ENCODE measurements around the gene CDC25B. TPM values are rescaled to one million over a fixed set of nuclear protein-coding genes. Genes with fewer than 3 reads are reported as not detected.

The CDC25B gene
- total and polyA plus RNA-seq, 2 of the 13 experiments (the other 11 are each of a cell fraction or from before 2014, with no cell fraction given): 14.5 to 19.4 TPM

GRCh38 chr20:3811467-3812258 lies 15.6 kb downstream of the CDC25B start (continued):
- TF ChIP-seq, protein P1, sequence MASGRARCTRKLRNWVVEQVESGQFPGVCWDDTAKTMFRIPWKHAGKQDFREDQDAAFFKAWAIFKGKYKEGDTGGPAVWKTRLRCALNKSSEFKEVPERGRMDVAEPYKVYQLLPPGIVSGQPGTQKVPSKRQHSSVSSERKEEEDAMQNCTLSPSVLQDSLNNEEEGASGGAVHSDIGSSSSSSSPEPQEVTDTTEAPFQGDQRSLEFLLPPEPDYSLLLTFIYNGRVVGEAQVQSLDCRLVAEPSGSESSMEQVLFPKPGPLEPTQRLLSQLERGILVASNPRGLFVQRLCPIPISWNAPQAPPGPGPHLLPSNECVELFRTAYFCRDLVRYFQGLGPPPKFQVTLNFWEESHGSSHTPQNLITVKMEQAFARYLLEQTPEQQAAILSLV (CRISPR knock-in tag; IDR thresholded peaks at IDR 0.05; ENCODE audit: borderline replicate concordance): peak; percentile 94
- TF ChIP-seq THAP11 (CRISPR knock-in tag; IDR thresholded peaks at IDR 0.05) (peak; percentile 89), ZNF317 (CRISPR knock-in tag; IDR thresholded peaks at IDR 0.05) (peak; percentile 75; the same call in 1 of the 2 replicates), SNAPC2 (CRISPR knock-in tag; IDR thresholded peaks at IDR 0.05) (peak; percentile 95), ATM (IDR thresholded peaks at IDR 0.05; ENCODE audit: borderline replicate concordance) (no peak), CHD4 (IDR thresholded peaks at IDR 0.05; ENCODE audit: borderline replicate concordance, low read length) (peak; percentile 87; the same call in 1 of the 2 replicates), PCBP1 (IDR thresholded peaks at IDR 0.05; ENCODE audit: borderline replicate concordance, low read depth, low read length) (peak; percentile 86; the same call in 1 of the 2 replicates), BORCS8-MEF2B (CRISPR knock-in tag; IDR thresholded peaks at IDR 0.05) (peak; percentile 100), ZNF530 (CRISPR knock-in tag; IDR thresholded peaks at IDR 0.05; ENCODE audit: low read depth) (no peak), ZNF274 (CRISPR knock-in tag; IDR thresholded peaks at IDR 0.05) (peak; percentile 99), MXD4 (CRISPR knock-in tag; IDR thresholded peaks at IDR 0.05) (peak; percentile 97), ZNF431 (CRISPR knock-in tag; IDR thresholded peaks at IDR 0.05; ENCODE audit: borderline replicate concordance, low read depth) (peak; percentile 96), HDAC6 (IDR thresholded peaks at IDR 0.05; ENCODE audit: low read depth, low read length) (no peak), ARNT2 (CRISPR knock-in tag; IDR thresholded peaks at IDR 0.05; ENCODE audit: low read depth) (peak; percentile 98), MYC (CRISPR knock-in tag; IDR thresholded peaks at IDR 0.05; ENCODE audit: borderline replicate concordance) (peak; percentile 100), ATRX (CRISPR knock-in tag; IDR thresholded peaks at IDR 0.05; ENCODE audit: borderline replicate concordance) (0 out of 2 replicates have a peak, but pooled peaks have one; percentile 20), GLI4 (CRISPR knock-in tag; IDR thresholded peaks at IDR 0.05; ENCODE audit: borderline replicate concordance) (peak; percentile 98), SIN3B (IDR thresholded peaks at IDR 0.05; ENCODE audit: low read length) (no peak)
- TF ChIP-seq, protein P2, sequence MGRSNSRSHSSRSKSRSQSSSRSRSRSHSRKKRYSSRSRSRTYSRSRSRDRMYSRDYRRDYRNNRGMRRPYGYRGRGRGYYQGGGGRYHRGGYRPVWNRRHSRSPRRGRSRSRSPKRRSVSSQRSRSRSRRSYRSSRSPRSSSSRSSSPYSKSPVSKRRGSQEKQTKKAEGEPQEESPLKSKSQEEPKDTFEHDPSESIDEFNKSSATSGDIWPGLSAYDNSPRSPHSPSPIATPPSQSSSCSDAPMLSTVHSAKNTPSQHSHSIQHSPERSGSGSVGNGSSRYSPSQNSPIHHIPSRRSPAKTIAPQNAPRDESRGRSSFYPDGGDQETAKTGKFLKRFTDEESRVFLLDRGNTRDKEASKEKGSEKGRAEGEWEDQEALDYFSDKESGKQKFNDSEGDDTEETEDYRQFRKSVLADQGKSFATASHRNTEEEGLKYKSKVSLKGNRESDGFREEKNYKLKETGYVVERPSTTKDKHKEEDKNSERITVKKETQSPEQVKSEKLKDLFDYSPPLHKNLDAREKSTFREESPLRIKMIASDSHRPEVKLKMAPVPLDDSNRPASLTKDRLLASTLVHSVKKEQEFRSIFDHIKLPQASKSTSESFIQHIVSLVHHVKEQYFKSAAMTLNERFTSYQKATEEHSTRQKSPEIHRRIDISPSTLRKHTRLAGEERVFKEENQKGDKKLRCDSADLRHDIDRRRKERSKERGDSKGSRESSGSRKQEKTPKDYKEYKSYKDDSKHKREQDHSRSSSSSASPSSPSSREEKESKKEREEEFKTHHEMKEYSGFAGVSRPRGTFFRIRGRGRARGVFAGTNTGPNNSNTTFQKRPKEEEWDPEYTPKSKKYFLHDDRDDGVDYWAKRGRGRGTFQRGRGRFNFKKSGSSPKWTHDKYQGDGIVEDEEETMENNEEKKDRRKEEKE (IDR thresholded peaks at IDR 0.05): no peak
- TF ChIP-seq, protein P3, sequence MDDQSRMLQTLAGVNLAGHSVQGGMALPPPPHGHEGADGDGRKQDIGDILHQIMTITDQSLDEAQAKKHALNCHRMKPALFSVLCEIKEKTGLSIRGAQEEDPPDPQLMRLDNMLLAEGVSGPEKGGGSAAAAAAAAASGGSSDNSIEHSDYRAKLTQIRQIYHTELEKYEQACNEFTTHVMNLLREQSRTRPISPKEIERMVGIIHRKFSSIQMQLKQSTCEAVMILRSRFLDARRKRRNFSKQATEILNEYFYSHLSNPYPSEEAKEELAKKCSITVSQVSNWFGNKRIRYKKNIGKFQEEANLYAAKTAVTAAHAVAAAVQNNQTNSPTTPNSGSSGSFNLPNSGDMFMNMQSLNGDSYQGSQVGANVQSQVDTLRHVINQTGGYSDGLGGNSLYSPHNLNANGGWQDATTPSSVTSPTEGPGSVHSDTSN (CRISPR knock-in tag; IDR thresholded peaks at IDR 0.05; ENCODE audit: borderline replicate concordance): 0 out of 2 replicates have a peak, but pooled peaks have one; percentile 68
- TF ChIP-seq, protein P4, sequence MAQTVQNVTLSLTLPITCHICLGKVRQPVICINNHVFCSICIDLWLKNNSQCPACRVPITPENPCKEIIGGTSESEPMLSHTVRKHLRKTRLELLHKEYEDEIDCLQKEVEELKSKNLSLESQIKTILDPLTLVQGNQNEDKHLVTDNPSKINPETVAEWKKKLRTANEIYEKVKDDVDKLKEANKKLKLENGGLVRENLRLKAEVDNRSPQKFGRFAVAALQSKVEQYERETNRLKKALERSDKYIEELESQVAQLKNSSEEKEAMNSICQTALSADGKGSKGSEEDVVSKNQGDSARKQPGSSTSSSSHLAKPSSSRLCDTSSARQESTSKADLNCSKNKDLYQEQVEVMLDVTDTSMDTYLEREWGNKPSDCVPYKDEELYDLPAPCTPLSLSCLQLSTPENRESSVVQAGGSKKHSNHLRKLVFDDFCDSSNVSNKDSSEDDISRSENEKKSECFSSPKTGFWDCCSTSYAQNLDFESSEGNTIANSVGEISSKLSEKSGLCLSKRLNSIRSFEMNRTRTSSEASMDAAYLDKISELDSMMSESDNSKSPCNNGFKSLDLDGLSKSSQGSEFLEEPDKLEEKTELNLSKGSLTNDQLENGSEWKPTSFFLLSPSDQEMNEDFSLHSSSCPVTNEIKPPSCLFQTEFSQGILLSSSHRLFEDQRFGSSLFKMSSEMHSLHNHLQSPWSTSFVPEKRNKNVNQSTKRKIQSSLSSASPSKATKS (CRISPR knock-in tag; IDR thresholded peaks at IDR 0.05): peak; percentile 70; the same call in 1 of the 2 replicates

Measured in HepG2 (cell line).